HG03103 (cell line): Measurements from ENCODE around the gene C2orf92.
"Not testable (repeated sequence)": the region's sequence is repeated elsewhere in the genome, so short reads cannot be mapped to it uniquely, and the experiment has no call there.

Experiments used
- ATAC-seq: cut with Tn5 transposase; IDR thresholded peaks from one replicate; pipeline ENCODE4 v1.9.1; 2021; ENCODE audit warnings: low read depth; ENCODE audit not compliant: unreplicated experiment

The C2orf92 gene

DNA sequence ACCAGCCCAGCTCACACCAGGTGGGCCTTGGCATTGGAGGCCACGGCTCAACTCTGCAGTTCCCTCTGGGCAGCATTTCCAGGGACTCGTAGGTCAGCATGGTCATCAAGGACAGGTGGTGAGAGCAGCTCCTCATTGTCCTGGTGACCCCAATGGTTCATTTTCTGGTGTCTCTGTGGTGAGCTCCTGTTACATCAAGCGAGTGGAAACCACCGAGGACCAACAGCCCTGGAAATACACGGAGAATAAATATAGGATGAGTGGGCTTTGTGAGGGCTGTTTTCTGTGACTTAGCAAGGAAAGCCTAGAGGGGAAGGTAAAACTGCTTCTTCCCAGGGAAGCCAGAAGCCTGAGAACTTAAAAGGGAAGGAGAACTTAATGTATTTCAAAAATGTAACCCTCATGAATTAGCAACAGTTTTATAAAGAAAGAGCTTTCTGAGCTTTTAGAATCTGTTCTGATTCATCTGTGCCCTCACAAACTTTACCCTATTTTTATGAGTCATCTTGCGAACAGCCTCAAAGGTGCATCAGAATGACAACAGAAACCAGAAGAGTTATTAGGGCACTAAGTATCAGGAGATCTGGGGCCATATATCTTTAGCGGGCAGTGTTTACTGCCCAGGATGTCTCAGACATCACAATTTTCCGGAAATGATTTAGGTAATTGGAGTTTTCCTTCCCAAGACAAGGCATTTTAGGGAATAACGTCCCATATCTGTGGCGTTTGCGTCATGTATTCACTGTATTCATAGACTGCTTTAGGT lies 18.7 kb downstream of the C2orf92 start:
- ATAC-seq: no peak

DNA sequence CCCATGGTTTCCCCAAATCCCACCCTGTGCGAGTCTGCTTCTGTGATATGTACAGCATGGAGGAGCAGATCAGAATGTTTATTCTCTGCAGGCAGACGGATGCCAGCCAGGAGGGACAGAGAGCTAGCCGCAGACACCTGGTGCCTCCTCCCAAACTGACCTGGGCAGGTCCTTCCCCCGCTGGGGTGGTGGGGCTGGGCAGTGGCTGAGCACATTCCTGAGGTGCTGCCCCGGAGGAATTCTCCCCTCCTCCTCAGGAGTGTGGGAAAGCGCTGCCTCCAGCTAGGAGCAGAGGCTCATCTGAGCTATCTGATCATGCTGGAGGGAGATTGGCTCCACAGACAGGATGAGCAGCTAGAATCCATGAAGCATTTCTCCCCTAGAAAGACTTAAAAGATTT lies 21.7 kb downstream of the C2orf92 start:
- no peak for ATAC-seq

DNA sequence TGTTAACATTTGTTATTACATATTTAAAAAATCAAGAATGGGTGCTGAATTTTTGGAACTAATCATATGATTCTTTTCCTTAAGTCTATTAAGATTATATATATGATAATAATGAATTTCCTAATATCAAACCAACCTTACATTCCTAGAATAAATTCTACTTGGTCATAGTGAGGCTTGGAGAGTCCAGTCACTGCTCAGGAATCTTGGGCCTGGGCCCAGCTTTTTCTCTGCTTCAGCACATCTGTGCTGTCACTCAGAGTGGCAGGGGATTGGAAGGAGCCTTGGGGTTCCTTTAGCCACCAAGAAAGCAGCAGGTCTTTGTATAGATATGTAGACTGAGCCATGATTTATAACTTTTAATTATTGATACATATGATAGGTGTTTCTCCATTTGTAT lies 24.0 kb downstream of the C2orf92 start:
- ATAC-seq: no peak

DNA sequence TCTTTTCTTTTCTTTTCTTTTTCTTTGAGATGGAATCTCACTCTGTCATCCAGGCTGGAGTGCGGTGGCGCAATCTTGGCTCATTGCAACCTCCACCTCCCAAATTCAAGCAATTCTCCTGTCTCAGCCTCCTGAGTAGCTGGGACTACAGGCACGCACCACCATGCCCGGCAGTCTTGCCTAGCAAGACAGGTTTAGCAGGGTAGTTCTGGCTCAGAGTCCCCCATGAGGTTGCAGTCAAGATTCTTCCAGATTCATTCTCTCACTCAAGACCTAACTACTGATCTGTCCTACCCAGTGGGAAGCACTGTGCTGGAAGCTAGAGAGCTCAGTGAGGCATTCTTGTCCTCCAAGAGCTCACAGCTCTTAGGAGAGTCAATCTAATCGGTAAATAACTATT lies 26.2 kb downstream of the C2orf92 start:
- no peak for ATAC-seq

DNA sequence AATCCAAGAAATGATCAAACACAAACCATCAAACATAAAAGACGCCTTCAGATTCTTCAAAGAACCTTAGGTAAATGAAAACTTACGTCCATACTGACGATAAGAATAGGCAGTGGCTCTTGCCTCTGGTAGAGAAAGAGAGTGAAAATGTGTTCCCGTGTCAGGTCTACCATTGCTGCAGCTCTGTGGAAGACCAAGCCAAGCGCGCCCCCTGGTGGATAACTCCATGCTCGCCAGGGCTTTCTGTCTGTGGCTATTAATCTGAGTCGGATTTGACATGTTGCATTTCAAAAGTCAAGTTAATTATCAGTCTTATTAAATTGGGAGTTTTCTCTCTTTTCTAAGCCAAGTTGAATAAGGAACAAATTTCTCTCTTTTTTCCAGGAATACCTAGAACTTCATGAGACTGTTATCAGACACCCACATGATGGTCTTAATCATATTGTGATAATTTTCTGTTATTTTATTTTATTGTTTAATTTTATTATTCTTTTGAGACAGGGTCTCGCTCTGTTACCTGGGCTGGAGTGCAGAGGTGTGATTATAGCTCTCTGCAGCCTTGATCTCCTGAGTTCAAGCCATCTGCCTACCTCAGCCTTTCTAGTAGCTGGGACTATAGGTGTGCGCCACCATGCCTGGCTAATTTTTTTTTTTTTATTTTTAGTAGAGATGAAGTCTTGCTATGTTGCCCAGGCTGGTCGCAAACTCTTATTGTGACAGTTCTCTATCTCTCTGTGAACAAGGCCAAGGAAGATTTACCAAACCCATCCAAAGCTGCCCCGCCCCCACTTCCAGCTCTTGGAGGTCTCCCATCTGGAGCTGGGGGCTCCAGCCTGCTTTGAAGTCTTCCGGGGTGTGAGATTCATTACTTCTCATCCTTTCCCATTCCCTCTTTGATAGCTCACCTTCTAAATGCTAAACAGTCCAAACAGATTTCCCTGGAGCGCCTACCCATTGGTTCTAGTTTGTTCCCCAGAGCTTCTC lies 28.0 kb downstream of the C2orf92 start:
- ATAC-seq: no peak

DNA sequence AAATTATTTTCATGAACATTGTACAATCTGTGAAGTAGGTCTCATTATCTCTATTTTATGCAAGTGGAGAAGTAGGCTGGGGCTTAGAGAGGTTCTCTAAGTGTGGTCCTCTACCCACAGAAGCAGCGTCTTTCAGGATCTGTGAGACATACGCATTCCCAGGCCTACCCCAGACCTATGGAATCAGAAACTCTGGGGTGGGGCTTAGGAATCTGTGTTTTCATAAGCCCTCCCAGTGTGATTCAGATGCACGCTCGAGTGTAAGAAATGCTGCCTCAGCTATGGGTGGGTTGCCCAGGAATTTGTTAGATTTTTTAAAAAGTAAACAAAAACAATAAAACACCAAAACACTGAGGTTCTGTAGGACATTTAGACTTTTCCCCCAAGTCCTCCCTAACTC lies 29.0 kb downstream of the C2orf92 start:
- no peak for ATAC-seq

DNA sequence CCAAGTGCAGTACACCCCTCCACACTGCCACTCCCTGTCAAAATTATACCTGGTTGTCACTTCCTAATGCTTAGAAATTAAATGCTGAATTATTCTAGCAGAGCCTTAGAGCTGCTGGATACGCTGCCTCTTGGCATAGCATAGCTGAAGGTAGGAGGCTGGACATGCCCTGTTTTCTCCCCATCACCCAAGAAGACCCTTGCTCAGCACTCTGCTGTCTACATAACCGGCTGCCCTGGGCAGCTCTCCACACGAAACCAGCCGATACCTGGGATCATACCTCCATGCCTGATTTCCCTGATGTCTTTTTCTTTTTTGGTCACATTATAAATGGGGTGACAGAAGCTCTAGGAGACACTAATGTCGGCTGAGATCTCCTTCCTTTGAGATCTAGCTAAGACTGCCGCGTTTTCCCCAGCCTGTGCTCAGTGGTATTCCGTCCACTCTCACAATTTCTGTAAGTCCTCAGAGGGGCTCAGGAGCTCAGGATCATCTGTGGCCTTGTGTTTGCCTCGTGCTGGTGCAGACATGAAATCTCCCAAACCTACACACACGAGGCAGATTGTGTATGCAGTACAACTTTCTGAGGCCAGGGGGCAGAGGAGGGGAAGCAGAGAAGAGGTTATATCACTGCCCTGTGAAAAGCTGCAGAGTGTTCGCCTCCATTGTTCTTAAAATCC lies 30.4 kb downstream of the C2orf92 start:
- no peak for ATAC-seq

DNA sequence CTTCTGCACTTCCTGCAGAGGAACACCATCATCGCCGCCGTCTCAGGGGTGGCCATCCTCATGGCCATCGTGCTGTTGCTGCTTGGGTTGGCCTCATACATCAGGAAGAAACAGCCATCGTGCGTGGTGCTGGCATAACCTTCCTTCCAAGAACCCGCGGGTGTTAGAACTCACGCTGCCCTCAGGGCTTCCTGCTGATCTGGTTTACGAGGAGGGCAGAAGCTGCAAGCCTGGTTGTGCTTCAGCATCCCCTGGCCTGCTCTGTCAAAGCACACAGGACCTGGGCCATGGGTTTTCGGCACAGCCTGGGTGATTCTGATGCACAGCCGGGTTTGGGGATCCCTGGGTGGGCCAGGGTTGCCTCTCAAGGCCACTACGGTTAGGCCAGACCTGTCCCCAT lies 31.7 kb downstream of the C2orf92 start:
- ATAC-seq: no peak

DNA sequence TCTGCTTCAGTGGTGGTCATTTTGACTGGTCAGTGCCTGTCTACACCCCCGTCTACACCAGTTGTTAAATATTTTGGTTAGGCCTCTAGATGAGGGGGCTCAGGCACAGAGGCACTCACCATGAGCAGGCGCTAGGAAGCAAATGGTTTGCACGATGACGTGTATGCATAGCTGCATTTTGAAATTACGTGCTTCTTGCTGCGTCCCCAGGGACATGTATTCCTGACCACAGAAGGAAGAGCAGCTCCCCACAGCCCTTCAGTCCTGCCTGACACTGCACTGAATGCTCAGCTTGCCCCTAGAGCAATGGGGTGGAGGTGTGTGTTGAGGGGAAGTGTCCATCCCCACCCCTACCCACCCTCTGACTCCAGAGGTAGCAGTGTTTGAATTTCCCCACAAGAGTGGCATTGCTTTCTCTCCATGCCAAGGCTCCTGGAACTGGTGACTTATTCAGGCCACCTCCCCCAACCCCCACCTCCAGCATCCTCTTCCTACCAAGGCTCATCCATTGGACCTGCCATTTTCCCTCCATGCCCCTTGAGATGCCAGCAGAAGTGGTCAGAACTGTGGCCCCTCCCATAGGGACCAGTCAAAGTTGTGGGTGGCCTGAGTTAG lies 32.4 kb downstream of the C2orf92 start:
- ATAC-seq: no peak

DNA sequence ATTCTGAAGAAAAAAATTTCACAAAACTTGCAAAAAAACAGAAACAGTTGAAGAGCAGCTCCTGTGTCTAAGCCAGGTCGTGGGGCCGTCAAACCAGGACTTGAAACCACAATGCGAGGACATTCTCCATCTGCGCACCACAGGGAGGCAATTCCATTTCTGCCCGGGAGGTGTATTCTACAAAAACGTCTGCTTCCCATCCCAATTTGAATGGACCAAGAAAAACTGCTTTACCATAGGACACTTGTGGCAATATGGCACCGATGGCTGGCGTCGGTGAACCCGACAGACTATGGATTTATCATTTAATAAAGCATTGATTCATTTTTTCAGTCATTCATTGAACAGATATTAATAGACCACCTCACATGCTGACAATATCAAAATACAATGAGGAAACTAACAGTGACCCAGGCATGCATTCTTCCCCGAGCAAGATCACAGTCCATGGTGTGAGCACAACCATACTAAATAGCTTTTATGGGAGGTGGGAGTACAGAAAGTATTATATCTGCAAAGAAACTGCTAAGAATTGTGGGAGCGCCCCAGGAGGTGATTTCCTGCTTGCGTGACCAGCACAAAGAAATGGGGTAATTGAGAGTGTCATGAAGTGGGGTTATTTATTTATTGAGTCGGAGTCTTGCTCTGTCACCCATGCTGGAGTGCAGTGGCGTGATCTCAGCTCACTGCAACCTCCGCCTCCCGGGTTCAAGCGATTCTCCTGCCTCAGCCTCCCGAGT lies 33.4 kb downstream of the C2orf92 start:
- ATAC-seq: no peak

DNA sequence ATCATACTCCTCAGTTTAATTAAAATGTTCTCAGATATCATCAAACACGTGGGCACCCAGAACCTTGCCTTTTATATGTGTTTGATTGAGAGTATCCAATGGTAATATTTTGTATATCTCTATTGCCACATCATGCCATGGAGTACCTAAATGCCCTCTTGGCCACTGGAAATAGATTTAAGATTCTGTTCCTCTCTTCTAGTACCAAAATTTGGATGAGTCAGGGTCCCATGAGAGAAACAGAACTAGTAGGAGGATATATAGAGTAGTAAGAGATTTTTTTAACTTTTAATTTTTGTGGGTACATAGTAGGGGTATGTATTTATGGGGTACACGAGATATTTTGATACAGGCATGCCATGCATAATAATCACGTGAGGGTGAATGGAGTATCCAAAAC lies 34.2 kb downstream of the C2orf92 start:
- ATAC-seq: no peak

DNA sequence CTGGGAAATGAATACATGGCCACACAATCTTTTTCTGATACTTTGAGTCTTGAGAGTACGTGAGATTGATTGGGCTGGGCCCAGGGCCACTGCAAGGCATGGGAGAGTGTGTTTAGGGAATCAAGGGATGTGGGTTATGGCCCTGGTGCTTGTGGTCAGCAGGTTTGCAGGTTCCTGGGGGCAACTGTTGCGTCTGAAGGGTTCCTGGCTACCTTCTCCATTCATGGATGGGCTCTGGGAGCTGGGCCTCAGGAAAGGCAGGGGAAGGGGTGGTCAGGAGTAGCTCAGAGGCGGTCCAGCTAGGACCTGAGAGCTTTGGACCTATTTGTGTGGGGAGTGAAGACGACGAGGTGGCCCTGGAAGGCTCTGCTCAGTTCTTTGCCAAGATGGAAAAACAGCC lies 35.5 kb downstream of the C2orf92 start:
- no peak for ATAC-seq

DNA sequence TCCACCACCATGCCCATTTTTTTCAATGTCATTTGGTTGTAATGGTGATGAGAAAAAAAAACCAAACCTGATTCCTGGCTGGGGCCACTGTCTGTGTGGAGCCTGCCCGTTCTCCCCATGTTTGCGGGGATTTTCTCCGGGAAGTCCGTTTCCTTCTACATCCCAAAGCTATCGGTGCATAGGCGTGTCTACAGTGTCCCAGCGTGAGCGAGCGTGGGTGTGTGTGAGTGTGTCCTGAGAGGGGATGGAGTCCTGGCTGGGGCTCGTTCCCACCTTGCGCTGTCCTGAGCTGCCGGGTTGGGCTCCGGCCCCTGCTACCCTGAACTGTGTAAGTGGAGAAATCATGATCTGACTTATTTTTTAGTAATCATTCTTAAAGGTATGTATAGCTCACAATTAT lies 36.6 kb downstream of the C2orf92 start:
- ATAC-seq: no peak

DNA sequence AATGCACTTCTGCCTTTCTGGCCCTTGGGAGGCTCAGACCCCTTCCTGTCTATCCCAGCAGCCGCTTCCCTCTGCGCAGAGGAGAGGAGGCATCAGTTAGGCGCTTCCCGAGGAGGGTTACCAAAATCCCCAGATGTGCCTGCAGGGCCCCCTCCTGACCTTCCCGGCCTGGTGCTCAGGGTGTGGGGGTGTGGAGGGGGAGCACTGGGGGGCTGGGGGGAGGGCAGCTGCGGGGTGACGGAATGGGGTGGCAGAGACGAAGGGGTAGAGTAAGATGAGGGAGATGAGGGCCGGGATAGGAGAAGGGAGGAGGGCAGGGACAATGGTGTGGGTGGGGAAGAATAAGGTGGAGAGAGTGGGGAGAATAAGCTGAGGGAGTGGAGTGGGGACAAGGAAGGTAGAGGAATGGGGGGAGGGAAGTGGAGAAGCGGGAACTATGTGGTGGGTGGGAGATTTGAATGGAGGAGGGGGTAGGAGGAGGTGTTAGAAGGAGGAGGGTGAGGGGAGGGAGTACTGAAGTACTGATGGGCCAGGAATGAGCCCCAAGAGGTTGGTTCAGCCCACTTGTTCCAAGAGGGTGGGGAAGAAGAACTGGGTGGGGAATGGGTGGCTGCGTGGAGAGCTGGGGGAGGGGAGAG lies 37.3 kb downstream of the C2orf92 start:
- ATAC-seq: no peak

DNA sequence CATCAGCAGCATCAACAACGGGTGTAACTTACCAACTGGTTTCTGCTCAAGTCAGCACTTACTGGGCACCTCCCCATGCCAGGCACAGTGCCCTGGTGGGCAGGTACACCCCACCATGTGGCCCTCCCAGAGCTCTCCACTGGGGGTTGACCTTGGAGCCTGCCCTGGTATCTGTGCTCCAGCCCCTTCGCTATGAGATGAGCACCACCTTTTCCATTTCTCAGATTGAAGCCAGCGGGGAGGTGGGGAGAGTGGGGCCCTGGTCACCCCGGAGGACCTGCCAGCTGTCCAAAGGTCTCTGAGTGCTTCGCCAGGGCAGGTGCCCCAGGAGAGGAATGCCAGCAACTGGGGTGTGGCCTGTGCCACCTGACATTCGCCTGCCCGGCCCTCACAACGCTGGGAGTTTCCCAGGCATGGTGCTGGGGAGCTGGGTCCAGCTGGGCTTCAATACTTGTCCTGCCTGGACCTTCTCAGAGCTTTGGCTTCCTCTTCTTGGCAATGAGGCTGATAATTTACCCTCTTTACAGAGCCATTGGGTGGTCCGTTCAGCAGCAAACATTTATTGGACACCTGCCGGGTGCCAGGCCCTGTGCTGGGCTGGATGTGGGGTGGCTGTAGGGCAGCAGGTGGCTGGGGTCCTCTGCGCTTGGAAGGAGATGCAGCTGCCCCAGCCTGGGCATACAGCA lies 38.0 kb downstream of the C2orf92 start:
- no peak for ATAC-seq

DNA sequence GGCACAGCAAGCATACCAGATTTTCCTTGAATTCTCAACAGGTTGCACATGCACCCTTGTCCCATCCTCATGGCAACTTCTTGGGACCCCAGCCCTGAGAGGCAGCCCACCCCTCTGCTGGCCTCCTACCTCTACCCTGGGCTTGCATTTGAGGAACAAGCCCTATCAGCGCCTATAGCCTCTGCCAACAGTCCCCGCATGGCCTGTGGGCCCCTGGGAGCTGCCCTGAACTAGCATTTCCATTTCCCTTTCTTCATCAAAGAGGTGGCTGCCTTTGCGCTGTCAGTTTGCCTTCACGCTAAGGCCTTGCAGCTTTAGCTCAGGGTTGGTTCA lies 38.5 kb downstream of the C2orf92 start:
- no peak for ATAC-seq

DNA sequence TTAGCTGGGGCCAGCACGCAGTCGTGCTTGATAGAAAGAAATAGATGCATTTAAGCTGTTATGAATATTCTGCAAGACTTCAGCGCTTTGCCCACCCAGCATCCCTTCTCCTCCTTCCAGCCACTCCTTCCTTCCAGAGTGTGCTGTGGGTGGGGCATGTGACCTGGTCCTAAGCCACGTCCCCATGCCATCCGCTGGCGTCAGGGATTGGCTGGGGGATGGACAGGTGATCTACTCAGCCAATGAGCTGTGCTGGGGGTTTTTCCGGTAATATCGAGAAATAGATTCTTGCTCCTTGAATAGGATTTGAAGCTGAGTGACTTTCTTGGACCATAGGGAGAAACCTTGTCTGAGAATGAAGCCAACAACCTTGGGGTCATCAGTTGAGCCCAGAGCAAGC lies 39.1 kb downstream of the C2orf92 start:
- no peak for ATAC-seq

DNA sequence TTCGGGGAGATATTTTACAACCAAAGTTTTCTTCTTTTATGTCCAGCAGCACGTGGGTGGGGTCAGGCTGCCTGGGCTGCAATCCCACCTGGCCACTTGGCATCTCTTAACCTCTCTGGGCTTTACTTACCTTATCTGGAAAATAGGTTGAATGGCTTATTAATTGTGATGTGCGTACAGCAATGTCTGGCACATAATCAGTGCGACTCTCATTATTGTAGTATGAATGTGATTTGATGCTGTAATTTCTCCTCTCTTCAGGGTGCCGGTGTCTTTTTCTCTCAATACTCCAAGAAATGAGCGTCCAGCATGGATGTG lies 41.8 kb downstream of the C2orf92 start:
- no peak for ATAC-seq

DNA sequence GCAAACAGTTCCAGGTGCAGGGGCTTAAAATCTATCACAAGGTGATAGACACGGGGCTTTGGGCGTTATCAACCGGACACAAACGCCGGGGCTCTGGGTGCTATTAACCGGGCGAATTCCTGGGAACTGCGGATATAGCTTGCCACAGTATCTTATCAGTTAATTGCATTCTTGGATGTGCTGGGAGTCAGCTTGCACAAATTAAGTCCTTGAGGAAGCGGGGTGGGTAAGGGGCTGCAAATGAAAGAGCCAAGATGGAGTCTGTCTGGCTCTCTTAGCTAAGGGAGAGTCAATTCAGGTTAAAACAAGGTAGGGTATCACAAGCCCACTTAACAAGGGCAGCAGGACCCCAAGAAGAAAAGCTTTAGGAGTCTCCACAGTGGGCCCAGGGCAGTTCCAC lies 42.7 kb downstream of the C2orf92 start:
- not testable (repeated sequence) for ATAC-seq
